Measurements from ENCODE around the gene ADAMTS8.

Gene ADAMTS8

GRCh38 chr11:130423541-130424142 is 4.8 kb downstream of the ADAMTS8 start:
- no peak overlapping the region for H3K4me3 ChIP-seq (ENCODE audit: low read depth, low read length)
- no peak for DNase-seq (ENCODE audit: low read depth)

- H3K4me3 ChIP-seq (ENCODE audit: low read depth, low read length): no peak overlapping the region
- no peak for DNase-seq (ENCODE audit: low read depth)
Observed at GRCh38 chr11:130422251-130422995, 6.0 kb downstream of the ADAMTS8 start.

GRCh38 chr11:130421697-130422096 is 6.7 kb downstream of the ADAMTS8 start:
- no peak for DNase-seq (ENCODE audit: low read depth)
- H3K4me3 ChIP-seq (ENCODE audit: low read depth, low read length): no peak overlapping the region

- no peak for DNase-seq (ENCODE audit: low read depth)
- H3K4me3 ChIP-seq (ENCODE audit: low read depth, low read length): no peak overlapping the region
Observed at GRCh38 chr11:130421199-130421585, 7.2 kb downstream of the ADAMTS8 start.

GRCh38 chr11:130420478-130421198 is 7.8 kb downstream of the ADAMTS8 start:
- DNase-seq (ENCODE audit: low read depth): no peak
- no peak overlapping the region for H3K4me3 ChIP-seq (ENCODE audit: low read depth, low read length)

GRCh38 chr11:130418756-130419155 is 9.7 kb downstream of the ADAMTS8 start:
- no peak for DNase-seq (ENCODE audit: low read depth)
- no peak overlapping the region for H3K4me3 ChIP-seq (ENCODE audit: low read depth, low read length)

- H3K4me3 ChIP-seq (ENCODE audit: low read depth, low read length): no peak overlapping the region
- DNase-seq (ENCODE audit: low read depth): no peak
Observed at GRCh38 chr11:130418210-130418609, 10.2 kb downstream of the ADAMTS8 start.

- no peak for DNase-seq (ENCODE audit: low read depth)
- H3K4me3 ChIP-seq (ENCODE audit: low read depth, low read length): no peak overlapping the region
Observed at GRCh38 chr11:130416906-130417305, 11.5 kb downstream of the ADAMTS8 start.

GRCh38 chr11:130416530-130416882 is 11.9 kb downstream of the ADAMTS8 start:
- H3K4me3 ChIP-seq (ENCODE audit: low read depth, low read length): no peak overlapping the region
- no peak for DNase-seq (ENCODE audit: low read depth)

GRCh38 chr11:130415731-130416529 is 12.5 kb downstream of the ADAMTS8 start:
- no peak overlapping the region for H3K4me3 ChIP-seq (ENCODE audit: low read depth, low read length)
- DNase-seq (ENCODE audit: low read depth): no peak

- no peak for DNase-seq (ENCODE audit: low read depth)
- H3K4me3 ChIP-seq (ENCODE audit: low read depth, low read length): no peak overlapping the region
Observed at GRCh38 chr11:130414107-130415080, 14.0 kb downstream of the ADAMTS8 start.

GRCh38 chr11:130413405-130414106 is 14.9 kb downstream of the ADAMTS8 start:
- H3K4me3 ChIP-seq (ENCODE audit: low read depth, low read length): no peak overlapping the region
- DNase-seq (ENCODE audit: low read depth): peak; percentile 56

- H3K4me3 ChIP-seq (ENCODE audit: low read depth, low read length): no peak overlapping the region
- DNase-seq (ENCODE audit: low read depth): no peak
Observed at GRCh38 chr11:130411223-130411622, 17.2 kb downstream of the ADAMTS8 start.

- DNase-seq (ENCODE audit: low read depth): no peak
- H3K4me3 ChIP-seq (ENCODE audit: low read depth, low read length): no peak overlapping the region
Observed at GRCh38 chr11:130409594-130410388, 18.6 kb downstream of the ADAMTS8 start.

GRCh38 chr11:130408901-130409300 is 19.5 kb downstream of the ADAMTS8 start:
- H3K4me3 ChIP-seq (ENCODE audit: low read depth, low read length): no peak overlapping the region
- DNase-seq (ENCODE audit: low read depth): no peak

- no peak overlapping the region for H3K4me3 ChIP-seq (ENCODE audit: low read depth, low read length)
- no peak for DNase-seq (ENCODE audit: low read depth)
Observed at GRCh38 chr11:130408401-130408890, 20.0 kb downstream of the ADAMTS8 start.

GRCh38 chr11:130407978-130408377 is 20.4 kb downstream of the ADAMTS8 start:
- H3K4me3 ChIP-seq (ENCODE audit: low read depth, low read length): no peak overlapping the region
- peak; percentile 64 for DNase-seq (ENCODE audit: low read depth)
